ENCODE measurements around the gene ITK.
"Not testable (repeated sequence)": the region's sequence is repeated elsewhere in the genome, so short reads cannot be mapped to it uniquely, and the experiment has no call there.

The ITK gene

GRCh38 chr5:157210652-157211051, 30.0 kb downstream of the ITK start:
- not testable (repeated sequence) for DNase-seq (ENCODE audit: low read depth in 3 of 3)

GRCh38 chr5:157212307-157212706, 31.7 kb downstream of the ITK start:
- DNase-seq (ENCODE audit: low read depth in 3 of 3) = no peak

- DNase-seq (ENCODE audit: low read depth in 3 of 3) = no peak
Observed at GRCh38 chr5:157213527-157214243, 33.0 kb downstream of the ITK start.

- no peak for DNase-seq (ENCODE audit: low read depth in 3 of 3)
Observed at GRCh38 chr5:157214415-157214814, 33.8 kb downstream of the ITK start.

- no peak for DNase-seq (ENCODE audit: low read depth in 3 of 3)
Observed at GRCh38 chr5:157214861-157215513, 34.3 kb downstream of the ITK start.

GRCh38 chr5:157215514-157216167, 35.0 kb downstream of the ITK start:
- no peak for DNase-seq (ENCODE audit: low read depth in 3 of 3)

GRCh38 chr5:157216391-157217142, 35.9 kb downstream of the ITK start:
- DNase-seq (ENCODE audit: low read depth in 3 of 3) = no peak

GRCh38 chr5:157217289-157218024, 36.8 kb downstream of the ITK start:
- DNase-seq (ENCODE audit: low read depth in 3 of 3) = no peak

- no peak for DNase-seq (ENCODE audit: low read depth in 3 of 3)
Observed at GRCh38 chr5:157219491-157220271, 39.0 kb downstream of the ITK start.

GRCh38 chr5:157221959-157222358, 41.3 kb downstream of the ITK start:
- DNase-seq (ENCODE audit: low read depth in 3 of 3) = no peak

- peak in 2 of 3 donors; percentile 51 to 63 for DNase-seq (ENCODE audit: low read depth in 3 of 3)
Observed at GRCh38 chr5:157222506-157223230, 42.0 kb downstream of the ITK start.

GRCh38 chr5:157225469-157226422, 45.1 kb downstream of the ITK start:
- no peak for DNase-seq (ENCODE audit: low read depth in 3 of 3)

- DNase-seq (ENCODE audit: low read depth in 3 of 3) = no peak
Observed at GRCh38 chr5:157230610-157231009, 50.0 kb downstream of the ITK start.

GRCh38 chr5:157232706-157233105, 52.1 kb downstream of the ITK start:
- DNase-seq (ENCODE audit: low read depth in 3 of 3) = no peak

- no peak for DNase-seq (ENCODE audit: low read depth in 3 of 3)
Observed at GRCh38 chr5:157233515-157233914, 52.9 kb downstream of the ITK start.

GRCh38 chr5:157236423-157236822, 55.8 kb downstream of the ITK start:
- DNase-seq (ENCODE audit: low read depth in 3 of 3) = no peak

- no peak for DNase-seq (ENCODE audit: low read depth in 3 of 3)
Observed at GRCh38 chr5:157241483-157241882, 60.8 kb downstream of the ITK start.

GRCh38 chr5:157244704-157245103, 64.1 kb downstream of the ITK start:
- not testable (repeated sequence) for DNase-seq (ENCODE audit: low read depth in 3 of 3)

GRCh38 chr5:157245476-157245875, 64.8 kb downstream of the ITK start:
- no peak for DNase-seq (ENCODE audit: low read depth in 3 of 3)

All from stimulated activated CD4-positive, alpha-beta T cell treated with anti-CD3 and anti-CD28 coated beads, TNF-alpha, amount 100 ng/mL, for 48 hours (primary cell).